NCI-H2227 (cell line): ENCODE measurements around the gene STK39.
"Not testable (repeated sequence)": the region's sequence is repeated elsewhere in the genome, so short reads cannot be mapped to it uniquely, and the experiment has no call there.

Experiments used
- DNase-seq: peaks from one replicate; lab custom pipeline; 2025; ENCODE audit not compliant: unreplicated experiment; lab: John Stamatoyannopoulos, UW

Gene STK39

GRCh38 chr2:168105127-168105683, 142.2 kb downstream of the STK39 start:
- no peak for DNase-seq

GRCh38 chr2:168097431-168097830, 150.0 kb downstream of the STK39 start:
- no peak for DNase-seq

GRCh38 chr2:168096158-168096557, 151.2 kb downstream of the STK39 start:
- DNase-seq: no peak

- DNase-seq: no peak
Observed at GRCh38 chr2:168091986-168092385, 155.4 kb downstream of the STK39 start.

- DNase-seq: no peak
Observed at GRCh38 chr2:168090366-168091135, 156.8 kb downstream of the STK39 start.

- no peak for DNase-seq
Observed at GRCh38 chr2:168089200-168089599, 158.2 kb downstream of the STK39 start.

GRCh38 chr2:168087401-168087800, 160.0 kb downstream of the STK39 start:
- DNase-seq: no peak

GRCh38 chr2:168086851-168087250, 160.5 kb downstream of the STK39 start:
- no peak for DNase-seq

GRCh38 chr2:168085801-168086361, 161.5 kb downstream of the STK39 start:
- no peak for DNase-seq

GRCh38 chr2:168084288-168084687, 163.1 kb downstream of the STK39 start:
- DNase-seq: no peak

GRCh38 chr2:168081452-168081851, 165.9 kb downstream of the STK39 start:
- not testable (repeated sequence) for DNase-seq

GRCh38 chr2:168079236-168079635, 168.2 kb downstream of the STK39 start:
- DNase-seq: no peak

- DNase-seq: no peak
Observed at GRCh38 chr2:168076731-168077130, 170.7 kb downstream of the STK39 start.

- no peak for DNase-seq
Observed at GRCh38 chr2:168075446-168075845, 171.9 kb downstream of the STK39 start.

GRCh38 chr2:168072626-168073303, 174.6 kb downstream of the STK39 start:
- DNase-seq: no peak

- peak; percentile 82 for DNase-seq
Observed at GRCh38 chr2:168064011-168064998, 183.1 kb downstream of the STK39 start.

- DNase-seq: no peak
Observed at GRCh38 chr2:168062936-168063335, 184.5 kb downstream of the STK39 start.

- DNase-seq: no peak
Observed at GRCh38 chr2:168062054-168062453, 185.3 kb downstream of the STK39 start.

- no peak for DNase-seq
Observed at GRCh38 chr2:168060986-168061750, 186.2 kb downstream of the STK39 start.

- DNase-seq: no peak
Observed at GRCh38 chr2:168059758-168060157, 187.6 kb downstream of the STK39 start.
